Keratinocyte (primary cell): ENCODE data around the gene PIEZO1. TPM values are rescaled to one million over a fixed set of nuclear protein-coding genes. Genes with fewer than 3 reads are reported as not detected.

Experiments
- DNase-seq: peaks from one replicate; pipeline ENCODE4 v3.0.0-alpha.2; 2011; ENCODE audit warnings: low read depth, missing footprints, low spot score
- FAIRE-seq: peaks from 2 replicates; lab custom pipeline; 2011; peaks lifted over from hg19 to GRCh38; lab: Jason Lieb, UNC
- H2AFZ ChIP-seq: 2 replicates; pipeline ENCODE4 v1.6.0; 2012; ENCODE audit warnings: low read length, control low read depth, inconsistent platforms; ENCODE audit not compliant: control insufficient read depth
- H3K27ac ChIP-seq: 2 replicates; pipeline ENCODE4 v1.5.1; 2011; ENCODE audit warnings: low read length; ENCODE audit not compliant: control insufficient read depth, insufficient read depth
- H3K27me3 ChIP-seq: 3 replicates; pipeline ENCODE4 v1.6.0; 2011; ENCODE audit warnings: low read length; ENCODE audit not compliant: control insufficient read depth, insufficient read depth; ENCODE audit errors: extremely low read depth
- H3K36me3 ChIP-seq, 2 experiments: 2 replicates in 1 of 2; 3 replicates in 1 of 2; pipeline ENCODE4 v1.5.1; 2011; ENCODE audit warnings: low read length in 2 of 2, mild to moderate bottlenecking in 1 of 2; ENCODE audit not compliant: control insufficient read depth in 2 of 2, insufficient read depth in 2 of 2; ENCODE audit errors: extremely low read depth in 1 of 2
- H3K4me1 ChIP-seq: 3 replicates; pipeline ENCODE4 v1.5.1; 2011; ENCODE audit warnings: low read length; ENCODE audit not compliant: control insufficient read depth, insufficient read depth; ENCODE audit errors: extremely low read depth
- H3K4me2 ChIP-seq: 3 replicates; pipeline ENCODE4 v1.6.0; 2011; ENCODE audit warnings: low read depth, low read length; ENCODE audit not compliant: control insufficient read depth, insufficient read depth; ENCODE audit errors: extremely low read depth
- H3K4me3 ChIP-seq, 3 experiments: fragments of 200-600 bp in 1 of 3; sonication (generic) in 1 of 3; 2 replicates in 2 of 3; 3 replicates in 1 of 3; pipeline ENCODE4 v1.5.1; 2011 to 2016; ENCODE audit warnings: low read length in 3 of 3, mild to moderate bottlenecking in 3 of 3, control low read depth in 2 of 3, inconsistent platforms in 1 of 3, low read depth in 1 of 3, mixed read lengths in 1 of 3, mixed run types in 1 of 3, moderate library complexity in 1 of 3; ENCODE audit not compliant: control insufficient read depth in 2 of 3, insufficient read depth in 2 of 3; ENCODE audit errors: extremely low read depth in 1 of 3
- H3K79me2 ChIP-seq: 2 replicates; pipeline ENCODE4 v1.6.0; 2012; ENCODE audit warnings: low read length; ENCODE audit not compliant: control insufficient read depth, insufficient read depth
- H3K9ac ChIP-seq: 3 replicates; pipeline ENCODE4 v1.6.0; 2011; ENCODE audit warnings: low read length; ENCODE audit not compliant: control insufficient read depth, insufficient read depth; ENCODE audit errors: extremely low read depth
- H3K9me1 ChIP-seq: 3 replicates; pipeline ENCODE4 v1.6.0; 2011; ENCODE audit warnings: low read length; ENCODE audit not compliant: control insufficient read depth, insufficient read depth; ENCODE audit errors: extremely low read depth
- H3K9me3 ChIP-seq: 2 replicates; pipeline ENCODE4 v1.5.1; 2012; ENCODE audit warnings: low read depth, low read length; ENCODE audit not compliant: control insufficient read depth
- H4K20me1 ChIP-seq: 3 replicates; pipeline ENCODE4 v1.6.0; 2011; ENCODE audit warnings: low read length; ENCODE audit not compliant: control insufficient read depth, insufficient read depth; ENCODE audit errors: extremely low read depth
- EZH2 ChIP-seq: IDR thresholded peaks from one replicate; pipeline ENCODE4 v1.6.1; 2012; ENCODE audit warnings: inconsistent platforms, mild to moderate bottlenecking, low read length, moderate library complexity
- dilution Hi-C: fragments of 300-500 bp; cut with MboI; formaldehyde crosslinking; loops from one replicate; pipeline ENCODE4 v1.7.0; 2020; ENCODE audit warnings: low sequenced_read_pairs; ENCODE audit not compliant: extremely low pct_ligation_motif_present
- polyA plus RNA-seq, 5 experiments: library from polyadenylated mRNA; depleted of rRNA in 3 of 5; stranded (reverse) in 3 of 5; stranded (forward) in 1 of 5; unstranded in 1 of 5; fragments of >200 nt; gene quantifications; 1 replicate in 1 of 5; 2 replicates in 3 of 5; 3 replicates in 1 of 5; pipeline versions ENCODE4 v1.2.1 to v1.2.3, GENCODE V29; 2011 to 2012; ENCODE audit warnings: missing spikeins in 2 of 5, low read depth in 1 of 5, low replicate concordance in 1 of 5
- TF ChIP-seq, protein P1 (sequence below), 3 experiments: IDR thresholded peaks in 1 of 3; conservative IDR thresholded peaks in 1 of 3; optimal IDR thresholded peaks in 1 of 3; 2 replicates in 2 of 3; 3 replicates in 1 of 3; pipeline versions ENCODE3 to v1.5.1; 2011; ENCODE audit warnings: low read length in 3 of 3, mild to moderate bottlenecking in 3 of 3, moderate library complexity in 2 of 3, control low read depth in 1 of 3, inconsistent platforms in 1 of 3; ENCODE audit not compliant: insufficient read depth in 2 of 3; ENCODE audit errors: extremely low read depth in 1 of 3

Gene PIEZO1
- polyA plus RNA-seq, 1 donor (not counting 4 experiments of a cell fraction or from before 2014, with no cell fraction given): 62.8 TPM

DNA sequence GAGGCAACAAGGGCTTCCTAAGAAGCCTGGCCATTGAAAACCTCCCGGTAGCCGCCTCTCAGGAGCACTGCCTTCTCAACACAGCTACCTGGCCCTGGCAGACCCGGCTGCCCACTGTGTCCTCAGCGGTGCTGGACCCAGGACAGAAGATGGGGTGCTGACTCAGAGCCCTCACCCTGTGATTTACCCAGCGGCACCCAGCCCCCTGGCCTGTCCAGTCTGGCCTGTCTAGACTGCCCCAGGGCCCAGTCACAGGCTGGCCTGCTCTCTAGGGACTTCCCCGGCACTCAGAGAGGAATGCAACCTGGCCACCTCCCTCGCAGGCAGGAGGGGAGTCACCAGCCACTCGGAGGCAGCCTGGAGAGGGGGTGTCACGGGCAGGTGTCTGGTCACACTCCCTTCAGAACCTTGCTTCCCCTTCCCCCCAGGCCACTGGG, 20.1 kb downstream of the PIEZO1 start:
- H3K27me3 ChIP-seq: no peaks in the 10 kb centered on the region
- peaks cover 37% of the 10 kb centered on the region for H3K4me1 ChIP-seq
- dilution Hi-C loops: loop anchor here (25.0 kb wide), 1 partner anchor 103 kb away; the partner anchor contains the start of genes CYBA and MVD
- H3K9ac ChIP-seq: no peak overlapping the region
- peaks cover 11% of the 10 kb centered on the region for H3K9me1 ChIP-seq
- no peak overlapping the region for H3K27ac ChIP-seq
- H3K79me2 ChIP-seq: peaks cover 95% of the 10 kb centered on the region
- peak overlapping the region; percentile 31 for H3K4me2 ChIP-seq
- no peak overlapping the region for H2AFZ ChIP-seq
- no peak for TF ChIP-seq EZH2
- TF ChIP-seq, protein P1, sequence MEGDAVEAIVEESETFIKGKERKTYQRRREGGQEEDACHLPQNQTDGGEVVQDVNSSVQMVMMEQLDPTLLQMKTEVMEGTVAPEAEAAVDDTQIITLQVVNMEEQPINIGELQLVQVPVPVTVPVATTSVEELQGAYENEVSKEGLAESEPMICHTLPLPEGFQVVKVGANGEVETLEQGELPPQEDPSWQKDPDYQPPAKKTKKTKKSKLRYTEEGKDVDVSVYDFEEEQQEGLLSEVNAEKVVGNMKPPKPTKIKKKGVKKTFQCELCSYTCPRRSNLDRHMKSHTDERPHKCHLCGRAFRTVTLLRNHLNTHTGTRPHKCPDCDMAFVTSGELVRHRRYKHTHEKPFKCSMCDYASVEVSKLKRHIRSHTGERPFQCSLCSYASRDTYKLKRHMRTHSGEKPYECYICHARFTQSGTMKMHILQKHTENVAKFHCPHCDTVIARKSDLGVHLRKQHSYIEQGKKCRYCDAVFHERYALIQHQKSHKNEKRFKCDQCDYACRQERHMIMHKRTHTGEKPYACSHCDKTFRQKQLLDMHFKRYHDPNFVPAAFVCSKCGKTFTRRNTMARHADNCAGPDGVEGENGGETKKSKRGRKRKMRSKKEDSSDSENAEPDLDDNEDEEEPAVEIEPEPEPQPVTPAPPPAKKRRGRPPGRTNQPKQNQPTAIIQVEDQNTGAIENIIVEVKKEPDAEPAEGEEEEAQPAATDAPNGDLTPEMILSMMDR (optimal IDR thresholded peaks at IDR 0.05 in 1 of 3, IDR thresholded peaks at IDR 0.05 in 1 of 3, conservative IDR thresholded peaks at IDR 0.05 in 1 of 3; ENCODE audit: extremely low read depth in 1 of 3, insufficient read depth in 2 of 3, low read length in 3 of 3): no peak
- H3K9me3 ChIP-seq: no peaks in the 10 kb centered on the region
- peaks cover 18 to 24% of the 10 kb centered on the region in 2 experiments for H3K36me3 ChIP-seq
- DNase-seq (peak; percentile 83), FAIRE-seq (no peak)
- no peak overlapping the region for H3K4me3 ChIP-seq
- H4K20me1 ChIP-seq: peaks cover 59% of the 10 kb centered on the region

DNA sequence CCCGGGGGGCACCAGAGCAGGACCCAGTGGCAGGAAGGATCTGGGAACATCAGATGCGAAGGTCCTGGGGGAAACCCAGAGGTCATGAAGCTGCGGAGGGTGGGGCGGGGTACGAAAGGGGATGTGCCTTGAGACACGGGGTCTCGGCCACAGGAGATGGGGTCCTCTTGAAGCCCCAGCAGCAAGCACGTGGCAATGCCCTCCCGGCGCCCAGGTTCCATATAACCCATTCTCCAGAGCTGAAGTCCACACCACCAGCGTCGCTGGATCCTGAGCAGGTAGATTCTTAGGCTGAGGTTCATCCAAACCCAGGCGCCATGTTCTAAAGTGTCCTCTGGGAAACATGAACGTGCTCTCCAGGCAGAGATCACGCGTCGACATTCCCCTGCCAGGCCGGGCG, 20.9 kb downstream of the PIEZO1 start:
- Histone ChIP-seq H3K4me1 (peaks cover 30% of the 10 kb centered on the region), H3K9me3 (no peaks in the 10 kb centered on the region), H3K9me1 (peaks cover 8% of the 10 kb centered on the region), H4K20me1 (peaks cover 59% of the 10 kb centered on the region), H2AFZ (no peak overlapping the region), H3K36me3 (peaks cover 22 to 24% of the 10 kb centered on the region in 2 experiments), H3K4me3 (no peak overlapping the region), H3K9ac (no peak overlapping the region), H3K27me3 (no peaks in the 10 kb centered on the region), H3K79me2 (peaks cover 95% of the 10 kb centered on the region), H3K27ac (no peak overlapping the region), H3K4me2 (no peak overlapping the region)
- DNase-seq (no peak), FAIRE-seq (no peak)
- dilution Hi-C loops: loop anchor here (25.0 kb wide), 1 partner anchor 102 kb away; the partner anchor contains the start of genes CYBA and MVD
- no peak for TF ChIP-seq EZH2
- TF ChIP-seq, protein P1 (optimal IDR thresholded peaks at IDR 0.05 in 1 of 3, IDR thresholded peaks at IDR 0.05 in 1 of 3, conservative IDR thresholded peaks at IDR 0.05 in 1 of 3; ENCODE audit: extremely low read depth in 1 of 3, insufficient read depth in 2 of 3, low read length in 3 of 3): no peak
